Measurements from ENCODE around the gene ZNF609. TPM values are rescaled to one million over a fixed set of nuclear protein-coding genes. Genes with fewer than 3 reads are reported as not detected.

ZNF609 gene
- total and polyA plus RNA-seq, 2 of the 13 experiments (the other 11 are each of a cell fraction or from before 2014, with no cell fraction given): 8.9 to 9.9 TPM

DNA sequence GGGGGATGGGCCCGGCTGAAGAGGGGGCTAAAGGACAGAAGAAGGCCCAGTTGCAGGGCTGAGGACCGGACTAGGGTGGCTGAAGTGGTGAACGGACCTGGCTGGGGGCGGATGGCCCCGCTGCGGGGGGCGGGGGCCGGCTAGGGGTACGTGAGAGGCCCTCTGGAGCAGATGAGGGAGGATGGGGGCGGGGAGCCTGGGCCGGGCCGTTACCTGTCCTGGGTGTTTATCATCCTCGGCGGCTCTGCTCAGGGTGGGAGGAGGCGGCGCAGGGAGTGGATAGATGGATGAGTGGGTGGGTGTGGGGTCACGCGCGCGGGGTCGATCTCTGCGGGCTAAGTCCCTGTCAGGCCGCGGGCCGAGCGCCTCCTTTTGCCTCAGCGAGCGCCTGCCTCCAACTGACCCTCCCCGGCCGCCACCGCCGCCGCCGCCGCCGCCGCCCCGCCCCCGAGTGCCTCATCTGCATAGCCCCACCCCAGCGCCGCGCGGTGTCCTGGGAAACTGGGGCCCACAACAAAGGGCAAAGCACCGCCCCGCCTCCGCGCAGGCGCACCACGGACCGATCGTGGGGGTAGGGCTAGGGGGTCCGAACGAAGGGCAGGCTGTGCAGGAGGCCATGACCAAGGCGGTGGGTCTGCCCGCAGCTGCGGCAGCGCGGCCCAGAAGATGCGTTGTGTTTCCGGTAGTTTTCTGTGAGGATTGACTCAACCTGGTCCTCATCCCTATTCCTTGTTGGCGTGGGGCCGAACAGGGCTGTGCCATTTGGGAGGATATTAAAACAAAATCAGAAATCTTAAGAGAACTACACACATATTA is 242.6 kb downstream of the ZNF609 start (continued):
- peak; percentile 100 for TF ChIP-seq SNAPC2 (CRISPR knock-in tag; IDR thresholded peaks at IDR 0.05)
- no peak for TF ChIP-seq MAFF (IDR thresholded peaks at IDR 0.05; ENCODE audit: low read depth, low read length)
- TF ChIP-seq, protein P1, sequence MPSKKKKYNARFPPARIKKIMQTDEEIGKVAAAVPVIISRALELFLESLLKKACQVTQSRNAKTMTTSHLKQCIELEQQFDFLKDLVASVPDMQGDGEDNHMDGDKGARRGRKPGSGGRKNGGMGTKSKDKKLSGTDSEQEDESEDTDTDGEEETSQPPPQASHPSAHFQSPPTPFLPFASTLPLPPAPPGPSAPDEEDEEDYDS (CRISPR knock-in tag; IDR thresholded peaks at IDR 0.05): peak; percentile 69; the same call in 1 of the 2 replicates
- TF ChIP-seq SKI (IDR thresholded peaks at IDR 0.05; ENCODE audit: partially characterized antibody): no peak
- TF ChIP-seq ETV5 (CRISPR knock-in tag; IDR thresholded peaks at IDR 0.05; ENCODE audit: borderline replicate concordance): 0 out of 2 replicates have a peak, but pooled peaks have one; percentile 16
- no peak for TF ChIP-seq FOXO1 (CRISPR knock-in tag; IDR thresholded peaks at IDR 0.05)
- peak; percentile 63 for TF ChIP-seq AGO2 (optimal IDR thresholded peaks at IDR 0.05; ENCODE audit: low read depth, low read length)
- TF ChIP-seq, protein P2, sequence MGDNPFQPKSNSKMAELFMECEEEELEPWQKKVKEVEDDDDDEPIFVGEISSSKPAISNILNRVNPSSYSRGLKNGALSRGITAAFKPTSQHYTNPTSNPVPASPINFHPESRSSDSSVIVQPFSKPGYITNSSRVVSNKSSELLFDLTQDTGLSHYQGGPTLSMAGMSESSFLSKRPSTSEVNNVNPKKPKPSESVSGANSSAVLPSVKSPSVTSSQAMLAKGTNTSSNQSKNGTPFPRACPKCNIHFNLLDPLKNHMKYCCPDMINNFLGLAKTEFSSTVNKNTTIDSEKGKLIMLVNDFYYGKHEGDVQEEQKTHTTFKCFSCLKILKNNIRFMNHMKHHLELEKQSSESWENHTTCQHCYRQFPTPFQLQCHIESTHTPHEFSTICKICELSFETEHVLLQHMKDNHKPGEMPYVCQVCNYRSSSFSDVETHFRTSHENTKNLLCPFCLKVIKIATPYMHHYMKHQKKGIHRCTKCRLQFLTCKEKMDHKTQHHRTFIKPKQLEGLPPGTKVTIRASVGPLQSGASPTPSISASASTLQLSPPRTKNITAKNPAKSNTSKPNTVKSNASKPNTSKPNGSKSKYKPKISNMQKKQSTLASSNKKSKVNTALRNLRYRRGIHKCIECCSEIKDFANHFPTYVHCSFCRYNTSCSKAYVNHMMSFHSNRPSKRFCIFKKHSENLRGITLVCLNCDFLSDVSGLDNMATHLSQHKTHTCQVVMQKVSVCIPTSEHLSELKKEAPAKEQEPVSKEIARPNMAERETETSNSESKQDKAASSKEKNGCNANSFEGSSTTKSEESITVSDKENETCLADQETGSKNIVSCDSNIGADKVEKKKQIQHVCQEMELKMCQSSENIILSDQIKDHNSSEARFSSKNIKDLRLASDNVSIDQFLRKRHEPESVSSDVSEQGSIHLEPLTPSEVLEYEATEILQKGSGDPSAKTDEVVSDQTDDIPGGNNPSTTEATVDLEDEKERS (CRISPR knock-in tag; IDR thresholded peaks at IDR 0.05): 0 out of 2 replicates have a peak, but pooled peaks have one; percentile 56
- peak; percentile 80 for TF ChIP-seq PHF20 (CRISPR knock-in tag; IDR thresholded peaks at IDR 0.05)
- no peak for TF ChIP-seq SRF (IDR thresholded peaks at IDR 0.05; ENCODE audit: low read depth, low read length)
- TF ChIP-seq, protein P3, sequence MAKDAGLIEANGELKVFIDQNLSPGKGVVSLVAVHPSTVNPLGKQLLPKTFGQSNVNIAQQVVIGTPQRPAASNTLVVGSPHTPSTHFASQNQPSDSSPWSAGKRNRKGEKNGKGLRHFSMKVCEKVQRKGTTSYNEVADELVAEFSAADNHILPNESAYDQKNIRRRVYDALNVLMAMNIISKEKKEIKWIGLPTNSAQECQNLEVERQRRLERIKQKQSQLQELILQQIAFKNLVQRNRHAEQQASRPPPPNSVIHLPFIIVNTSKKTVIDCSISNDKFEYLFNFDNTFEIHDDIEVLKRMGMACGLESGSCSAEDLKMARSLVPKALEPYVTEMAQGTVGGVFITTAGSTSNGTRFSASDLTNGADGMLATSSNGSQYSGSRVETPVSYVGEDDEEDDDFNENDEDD (CRISPR knock-in tag; IDR thresholded peaks at IDR 0.05; ENCODE audit: borderline replicate concordance): peak; percentile 51; the same call in 1 of the 2 replicates
- no peak for TF ChIP-seq BORCS8-MEF2B (CRISPR knock-in tag; IDR thresholded peaks at IDR 0.05)
- no peak for TF ChIP-seq ZNF264 (CRISPR knock-in tag; IDR thresholded peaks at IDR 0.05)
- no peak for TF ChIP-seq ZBTB21 (CRISPR knock-in tag; IDR thresholded peaks at IDR 0.05)
- peak; percentile 71 for TF ChIP-seq GATAD1 (CRISPR knock-in tag; IDR thresholded peaks at IDR 0.05)
- peak; percentile 78 for TF ChIP-seq ZNF501 (CRISPR knock-in tag; IDR thresholded peaks at IDR 0.05)
- peak; percentile 57 for TF ChIP-seq HNF4A (CRISPR knock-in tag; IDR thresholded peaks at IDR 0.05)
- peak; percentile 66; the same call in 1 of the 2 replicates for TF ChIP-seq IRF2 (CRISPR knock-in tag; IDR thresholded peaks at IDR 0.05)
- TF ChIP-seq, protein P4, sequence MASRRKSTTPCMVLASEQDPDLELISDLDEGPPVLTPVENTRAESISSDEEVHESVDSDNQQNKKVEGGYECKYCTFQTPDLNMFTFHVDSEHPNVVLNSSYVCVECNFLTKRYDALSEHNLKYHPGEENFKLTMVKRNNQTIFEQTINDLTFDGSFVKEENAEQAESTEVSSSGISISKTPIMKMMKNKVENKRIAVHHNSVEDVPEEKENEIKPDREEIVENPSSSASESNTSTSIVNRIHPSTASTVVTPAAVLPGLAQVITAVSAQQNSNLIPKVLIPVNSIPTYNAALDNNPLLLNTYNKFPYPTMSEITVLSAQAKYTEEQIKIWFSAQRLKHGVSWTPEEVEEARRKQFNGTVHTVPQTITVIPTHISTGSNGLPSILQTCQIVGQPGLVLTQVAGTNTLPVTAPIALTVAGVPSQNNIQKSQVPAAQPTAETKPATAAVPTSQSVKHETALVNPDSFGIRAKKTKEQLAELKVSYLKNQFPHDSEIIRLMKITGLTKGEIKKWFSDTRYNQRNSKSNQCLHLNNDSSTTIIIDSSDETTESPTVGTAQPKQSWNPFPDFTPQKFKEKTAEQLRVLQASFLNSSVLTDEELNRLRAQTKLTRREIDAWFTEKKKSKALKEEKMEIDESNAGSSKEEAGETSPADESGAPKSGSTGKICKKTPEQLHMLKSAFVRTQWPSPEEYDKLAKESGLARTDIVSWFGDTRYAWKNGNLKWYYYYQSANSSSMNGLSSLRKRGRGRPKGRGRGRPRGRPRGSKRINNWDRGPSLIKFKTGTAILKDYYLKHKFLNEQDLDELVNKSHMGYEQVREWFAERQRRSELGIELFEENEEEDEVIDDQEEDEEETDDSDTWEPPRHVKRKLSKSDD (CRISPR knock-in tag; IDR thresholded peaks at IDR 0.05; ENCODE audit: low read depth): no peak
- TF ChIP-seq NR2C2 (CRISPR knock-in tag; IDR thresholded peaks at IDR 0.05; ENCODE audit: borderline replicate concordance): peak; percentile 36; the same call in 1 of the 2 replicates
- TF ChIP-seq YEATS2 (CRISPR knock-in tag; IDR thresholded peaks at IDR 0.05; ENCODE audit: borderline replicate concordance): peak; percentile 85; the same call in 1 of the 2 replicates
- TF ChIP-seq SAP130 (CRISPR knock-in tag; IDR thresholded peaks at IDR 0.05; ENCODE audit: low read depth): peak; percentile 46
- no peak for TF ChIP-seq NFIC (IDR thresholded peaks at IDR 0.05; ENCODE audit: low read length)
